HG02571 (cell line): Measurements from ENCODE around the gene ANKFN1.

ENCODE experiments used
- ATAC-seq: cut with Tn5 transposase; IDR thresholded peaks from one replicate; pipeline ENCODE4 v1.9.1; 2021; ENCODE audit warnings: mild to moderate bottlenecking, moderate library complexity; ENCODE audit not compliant: unreplicated experiment

The ANKFN1 gene

GRCh38 chr17:56497132-56497531 lies 343.9 kb downstream of the ANKFN1 start:
- ATAC-seq: no peak

DNA sequence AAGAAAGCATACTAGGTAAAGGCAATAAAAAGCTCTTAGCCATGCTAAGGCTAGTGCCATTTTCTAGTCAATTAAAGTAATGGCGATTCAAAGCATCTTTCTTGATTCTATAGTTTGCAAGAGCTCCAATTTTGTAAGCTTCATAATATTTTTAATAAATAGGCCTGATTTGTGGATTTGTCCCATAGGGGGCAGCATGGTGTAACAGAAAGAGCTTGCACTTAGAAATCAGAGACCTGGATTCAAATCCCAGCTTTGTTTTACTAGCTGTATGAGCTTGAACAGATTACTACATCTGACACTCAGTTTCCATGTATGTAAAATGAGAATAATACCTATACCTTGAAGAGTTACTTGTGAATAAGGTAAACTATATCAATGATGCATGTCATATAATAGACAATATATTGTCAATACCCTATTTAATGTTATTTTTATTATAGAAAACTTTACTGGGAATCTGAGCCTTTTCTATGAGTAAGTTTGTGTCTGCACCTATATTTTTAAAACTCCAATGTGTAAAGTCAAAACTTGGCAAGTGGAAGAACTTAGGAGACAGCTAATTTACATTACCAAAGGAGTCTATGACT lies 346.6 kb downstream of the ANKFN1 start:
- ATAC-seq: no peak

GRCh38 chr17:56502120-56502654 lies 348.9 kb downstream of the ANKFN1 start:
- no peak for ATAC-seq

DNA sequence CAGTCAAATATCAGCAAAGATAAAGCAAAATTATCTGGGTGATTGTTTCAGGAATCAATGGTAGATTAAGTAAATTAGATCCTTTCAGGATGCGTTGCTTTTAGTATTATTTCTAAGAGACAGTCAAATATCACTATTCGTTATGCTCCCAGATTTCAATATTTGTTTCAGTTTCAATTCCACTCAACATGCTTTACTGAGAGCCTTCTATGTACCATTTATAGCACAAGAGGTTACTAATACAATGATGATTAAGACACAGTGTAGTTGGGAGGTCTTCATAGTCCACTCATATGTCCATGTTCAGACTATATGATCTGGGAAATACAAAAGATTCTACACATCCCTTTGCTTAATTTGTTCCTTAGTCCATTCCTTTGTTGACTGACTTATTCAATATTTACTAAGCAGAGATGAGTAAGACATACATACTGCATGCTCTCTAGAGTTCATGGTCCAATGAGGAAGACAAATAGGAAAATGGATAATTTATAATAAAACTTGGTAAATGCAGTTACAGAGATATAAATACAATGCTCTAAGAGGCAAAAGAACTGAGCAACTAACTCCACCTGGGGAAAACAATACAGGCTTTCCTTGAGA lies 352.0 kb downstream of the ANKFN1 start:
- ATAC-seq: no peak

DNA sequence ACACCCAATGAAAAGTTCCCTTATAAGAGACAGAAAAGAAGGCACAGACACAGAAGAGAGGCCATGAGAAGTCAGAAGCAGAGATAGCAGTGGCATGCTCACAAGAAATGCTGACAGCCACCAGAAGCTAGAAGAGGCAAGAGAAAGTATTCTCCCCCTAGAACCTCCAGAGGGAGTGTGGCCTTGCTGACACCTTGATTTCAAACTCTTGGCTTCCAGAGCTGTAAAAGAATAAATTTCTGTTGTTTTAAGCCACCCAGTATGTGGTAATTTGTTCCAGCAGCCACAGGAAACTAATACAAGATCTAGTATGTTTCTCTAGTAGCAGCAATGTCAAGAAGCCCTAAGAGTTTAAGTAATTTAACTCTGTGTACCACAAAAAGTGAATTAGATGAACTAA lies 353.1 kb downstream of the ANKFN1 start:
- ATAC-seq: no peak

DNA sequence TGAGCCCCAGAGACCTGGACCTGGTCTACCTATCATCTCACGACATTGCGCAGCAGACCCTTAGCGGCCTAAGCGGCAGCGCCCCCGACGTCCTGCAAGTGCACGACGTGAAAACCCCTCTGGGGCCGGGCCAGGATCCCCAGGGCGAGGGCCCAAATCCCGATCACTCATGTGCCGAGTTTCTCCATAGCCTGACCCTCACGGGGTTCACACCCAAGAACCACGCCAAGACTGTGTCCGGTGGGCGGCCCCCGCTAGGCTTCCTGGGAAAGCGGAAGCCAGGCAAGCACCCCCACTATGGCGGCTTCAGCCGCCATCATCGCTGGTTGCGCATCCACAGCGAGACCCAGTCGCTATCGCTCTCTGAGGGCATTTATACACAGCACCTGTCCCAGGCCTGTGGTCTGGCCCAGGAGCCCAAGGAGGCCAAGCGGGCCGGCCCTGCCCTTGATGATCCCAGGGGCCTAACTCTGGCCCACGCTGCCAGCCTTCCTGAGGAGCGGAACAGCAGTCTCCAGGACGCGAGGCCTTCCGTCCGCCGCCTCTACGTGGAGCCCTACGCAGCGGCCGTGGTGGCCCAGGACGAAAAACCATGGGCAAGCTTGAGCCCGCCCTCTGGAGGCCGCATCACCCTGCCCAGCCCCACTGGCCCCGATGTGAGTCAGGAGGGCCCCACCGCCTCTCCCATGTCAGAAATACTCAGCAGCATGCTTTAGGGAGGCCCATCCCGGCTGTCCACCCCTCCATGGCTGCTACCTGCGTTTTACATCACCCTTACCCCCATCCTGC lies 357.5 kb downstream of the ANKFN1 start:
- no peak for ATAC-seq

GRCh38 chr17:56514264-56514663 lies 361.0 kb downstream of the ANKFN1 start:
- ATAC-seq: no peak

DNA sequence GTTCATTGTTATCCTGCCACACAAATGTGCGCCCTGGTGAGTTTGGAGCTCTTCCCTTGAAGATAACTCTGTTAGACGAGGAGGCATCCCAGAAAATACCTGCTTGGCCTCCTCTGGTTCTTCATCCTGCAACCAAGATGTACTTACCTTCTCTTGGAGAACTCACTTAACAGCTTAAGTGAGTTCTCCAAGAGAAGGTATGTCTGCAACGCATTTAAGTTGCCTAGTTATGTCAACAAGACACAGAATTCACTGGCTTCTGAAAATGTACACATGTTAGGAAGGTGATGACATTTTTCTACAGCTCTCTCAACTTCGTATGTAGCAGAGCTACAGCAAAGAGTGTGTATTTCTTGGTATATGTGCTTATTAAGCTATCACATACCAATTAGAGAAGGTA lies 361.6 kb downstream of the ANKFN1 start:
- no peak for ATAC-seq

DNA sequence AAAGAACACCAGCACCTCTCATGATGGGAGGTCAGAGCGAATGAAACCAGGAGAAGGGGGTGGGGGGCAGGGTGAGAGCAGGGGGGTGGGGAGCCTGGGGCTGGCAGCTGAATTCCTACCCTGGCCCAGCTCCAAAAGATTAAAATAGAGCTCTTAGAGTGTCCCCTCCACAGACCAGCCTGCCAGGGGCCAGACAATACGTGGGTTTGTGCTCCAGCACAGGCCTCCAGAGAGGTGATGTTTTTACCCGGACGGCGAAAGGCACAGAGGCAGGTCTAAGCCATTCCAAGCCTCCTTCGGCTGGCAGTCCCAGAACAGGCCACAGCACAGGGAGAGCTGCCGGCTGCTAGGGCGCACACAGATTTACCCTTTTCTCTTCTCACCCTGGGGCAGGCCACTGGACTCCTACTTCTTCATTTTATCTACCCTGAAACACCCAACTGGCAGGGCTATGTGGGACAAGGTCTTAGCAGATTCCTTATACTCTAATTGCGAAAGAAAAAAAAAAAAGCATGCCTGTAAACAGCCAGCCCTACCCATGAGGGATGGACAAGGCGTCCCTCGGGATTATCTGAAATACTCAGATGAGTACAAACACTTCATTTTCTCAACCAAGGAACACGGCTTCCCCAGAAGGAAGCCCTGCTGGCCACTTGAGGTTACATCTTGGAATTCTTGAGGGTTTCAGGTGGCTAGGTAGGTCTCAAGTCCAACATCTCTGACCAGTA lies 368.3 kb downstream of the ANKFN1 start:
- no peak for ATAC-seq

- ATAC-seq: no peak
Measured at GRCh38 chr17:56523042-56523441, 369.8 kb downstream of the ANKFN1 start.

DNA sequence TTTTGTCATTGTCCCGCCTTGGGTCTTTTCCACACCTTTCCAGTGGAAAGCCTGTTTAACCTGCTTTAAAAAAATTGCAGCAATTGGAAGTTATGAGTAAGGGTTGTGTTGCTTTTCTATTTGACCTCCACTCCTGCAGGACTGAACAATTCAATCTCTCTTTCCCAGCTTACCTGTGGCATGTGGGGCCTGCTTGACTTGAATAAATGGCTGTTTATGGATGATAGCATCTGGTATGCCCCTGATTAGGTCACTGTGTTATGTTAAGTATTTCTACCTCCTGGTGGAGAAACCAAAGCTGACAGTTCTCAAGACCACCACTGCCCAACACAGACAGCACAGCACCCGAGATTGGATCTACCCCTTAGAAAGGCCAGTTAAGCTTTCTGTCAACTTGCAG lies 375.4 kb downstream of the ANKFN1 start:
- no peak for ATAC-seq

DNA sequence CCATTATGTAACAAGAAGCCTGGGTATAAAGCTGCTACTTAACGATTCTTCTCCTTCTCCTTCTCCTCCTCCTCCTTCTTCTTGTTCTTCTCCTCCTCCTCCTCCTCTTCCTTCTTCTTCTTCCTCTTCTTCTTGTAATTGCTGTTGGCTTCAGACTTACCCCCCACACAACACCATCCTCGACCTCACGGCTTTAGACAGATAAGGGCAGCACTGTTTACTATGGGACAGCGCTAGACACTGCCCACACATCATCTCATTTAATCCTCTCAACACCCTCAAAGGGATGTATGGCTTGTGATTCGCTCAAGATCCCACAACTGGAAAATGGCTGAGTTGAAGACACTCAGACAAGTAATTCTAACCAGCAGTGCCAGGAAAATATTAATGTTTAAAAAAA lies 379.7 kb downstream of the ANKFN1 start:
- no peak for ATAC-seq

GRCh38 chr17:56536766-56537165 lies 383.5 kb downstream of the ANKFN1 start:
- no peak for ATAC-seq

GRCh38 chr17:56540836-56541235 lies 387.6 kb downstream of the ANKFN1 start:
- ATAC-seq: no peak

DNA sequence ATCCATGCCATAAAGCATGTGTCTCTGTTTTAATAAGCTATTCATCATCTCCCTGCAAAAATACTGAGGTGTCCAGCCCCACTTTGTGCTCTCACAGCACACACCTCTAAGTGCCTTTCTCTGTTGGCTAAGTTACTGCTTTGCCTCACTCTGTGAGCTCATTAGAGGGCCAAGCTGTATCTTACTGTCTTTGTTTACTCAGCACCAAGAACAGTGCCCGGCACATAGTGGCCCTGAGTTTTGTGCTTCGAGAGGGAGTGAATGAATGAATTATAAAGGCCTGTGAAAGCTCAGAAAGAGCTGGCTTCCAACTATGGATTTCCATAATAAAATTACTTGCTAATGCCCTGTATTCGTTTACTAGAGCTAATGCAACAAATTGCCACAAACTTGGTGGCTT lies 390.0 kb downstream of the ANKFN1 start:
- ATAC-seq: no peak

- ATAC-seq: no peak
Measured at GRCh38 chr17:56545106-56545505, 391.8 kb downstream of the ANKFN1 start.

DNA sequence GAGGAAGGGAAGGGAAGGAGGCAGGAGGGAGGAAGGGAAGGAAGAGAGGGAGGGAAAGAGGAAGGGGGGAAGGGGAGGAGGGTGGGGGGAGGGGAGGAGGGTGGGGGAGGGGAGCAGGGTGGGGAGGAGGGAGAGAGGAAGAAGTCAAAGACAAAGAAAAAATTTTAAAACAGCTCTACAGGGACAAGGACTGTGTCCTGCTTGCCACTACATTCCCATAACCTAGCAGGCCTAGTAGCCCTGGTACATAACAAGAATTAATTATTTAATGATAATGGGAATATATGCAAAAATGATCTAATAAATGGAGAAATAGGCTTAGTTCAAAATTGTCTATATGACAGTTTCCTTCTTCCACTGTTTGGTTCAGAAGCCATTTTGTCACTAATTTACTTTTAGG lies 392.7 kb downstream of the ANKFN1 start:
- no peak for ATAC-seq

DNA sequence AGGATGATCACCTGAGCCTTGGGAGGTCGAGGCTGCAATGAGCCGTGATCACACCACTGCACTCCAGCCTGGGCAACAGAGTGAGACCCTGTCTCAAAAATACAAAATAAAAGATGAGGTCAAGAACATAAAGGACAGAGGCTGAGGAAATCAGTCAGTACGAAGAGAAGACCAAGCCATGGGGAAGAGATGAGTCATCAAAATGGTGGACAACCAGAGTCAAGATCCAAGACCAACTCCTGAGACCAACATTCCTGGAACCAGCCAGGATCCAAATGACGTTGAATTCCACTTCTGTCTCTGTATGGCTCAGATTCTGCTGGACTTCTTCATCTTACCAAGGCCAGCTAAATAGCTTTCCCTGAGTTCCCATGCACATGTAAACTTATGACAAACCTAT lies 395.4 kb downstream of the ANKFN1 start:
- no peak for ATAC-seq

DNA sequence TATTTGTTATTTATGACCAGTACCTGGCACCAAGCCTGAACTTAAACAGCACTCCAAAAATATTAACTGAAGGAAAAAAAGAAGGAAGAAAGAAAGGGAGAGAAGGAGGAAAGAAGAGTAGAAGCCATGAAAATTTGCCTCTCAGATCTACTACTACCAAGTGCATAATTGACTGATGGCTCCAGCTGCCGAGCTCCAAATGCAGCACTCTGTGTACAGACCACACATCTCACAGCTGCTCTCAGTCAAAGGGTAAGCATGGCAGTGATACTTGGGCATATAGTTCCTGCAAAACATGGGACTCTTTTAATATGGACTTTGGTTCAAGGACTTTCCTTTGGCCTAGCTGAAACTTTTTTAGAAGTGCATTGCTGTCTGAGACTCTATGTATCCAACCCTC lies 396.2 kb downstream of the ANKFN1 start:
- no peak for ATAC-seq

- ATAC-seq: no peak
Measured at GRCh38 chr17:56557682-56558081, 404.4 kb downstream of the ANKFN1 start.

DNA sequence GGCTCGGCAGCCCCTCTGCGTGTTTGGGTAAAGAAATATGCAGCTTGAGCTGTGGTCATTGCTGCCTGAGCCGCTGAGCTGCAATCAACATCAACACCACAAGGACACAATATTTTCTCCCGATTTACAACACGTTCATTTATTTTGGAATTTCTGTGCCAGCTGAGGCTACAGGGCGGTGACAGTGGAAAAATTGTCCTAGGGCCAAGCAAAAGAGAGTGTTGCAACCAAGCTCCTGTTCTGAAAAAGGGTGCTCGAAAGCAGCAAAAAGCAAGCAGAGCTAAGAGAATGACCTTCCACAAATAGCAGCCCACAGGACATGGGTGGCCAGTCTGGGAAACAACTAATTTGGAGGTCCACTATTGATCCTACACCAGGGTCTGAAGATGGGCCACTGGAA lies 404.8 kb downstream of the ANKFN1 start:
- ATAC-seq: no peak
